HCT116 (cell line): ENCODE measurements around the gene AFAP1.

Experiments
- EGR1 ChIP-seq: IDR thresholded peaks from 2 replicates; pipeline ENCODE4 v1.6.1; 2012; ENCODE audit warnings: low read depth
- EZH2 ChIP-seq: fragments of 200-600 bp; sonication (generic); IDR thresholded peaks from 2 replicates; pipeline ENCODE4 v1.6.1; 2017; ENCODE audit warnings: antibody characterized with exemption, mixed run types
- POLR2A ChIP-seq: IDR thresholded peaks from 2 replicates; pipeline ENCODE4 v1.7.0; 2011; ENCODE audit warnings: borderline replicate concordance; ENCODE audit not compliant: insufficient read depth, insufficient read length; ENCODE audit errors: extremely low read depth
- RAD21 ChIP-seq: IDR thresholded peaks from 2 replicates; pipeline ENCODE4 v1.6.1; 2012; ENCODE audit warnings: low read depth, mild to moderate bottlenecking
- SIN3A ChIP-seq: IDR thresholded peaks from 2 replicates; pipeline ENCODE4 v1.6.1; 2012; ENCODE audit warnings: low read depth
- ZBTB33 ChIP-seq: IDR thresholded peaks from 2 replicates; pipeline ENCODE4 v1.6.1; 2011; ENCODE audit warnings: mild to moderate bottlenecking, low read length, moderate library complexity; ENCODE audit not compliant: insufficient replicate concordance; ENCODE audit errors: extremely low read depth
- TF ChIP-seq, protein P1 (sequence below), 3 experiments: fragments of 200-600 bp in 1 of 3; sonication (generic) in 1 of 3; IDR thresholded peaks in 2 of 3; conservative IDR thresholded peaks in 1 of 3; 2 replicates each; pipeline ENCODE4 v1.5.1; 2012 to 2017; ENCODE audit warnings: low read depth in 2 of 3, low read length in 2 of 3, antibody characterized with exemption in 1 of 3, borderline replicate concordance in 1 of 3, control low read depth in 1 of 3, mild to moderate bottlenecking in 1 of 3, mixed read lengths in 1 of 3, mixed run types in 1 of 3, moderate library complexity in 1 of 3; ENCODE audit not compliant: insufficient read depth in 1 of 3

- no peak for TF ChIP-seq SIN3A
- TF ChIP-seq, protein P1, sequence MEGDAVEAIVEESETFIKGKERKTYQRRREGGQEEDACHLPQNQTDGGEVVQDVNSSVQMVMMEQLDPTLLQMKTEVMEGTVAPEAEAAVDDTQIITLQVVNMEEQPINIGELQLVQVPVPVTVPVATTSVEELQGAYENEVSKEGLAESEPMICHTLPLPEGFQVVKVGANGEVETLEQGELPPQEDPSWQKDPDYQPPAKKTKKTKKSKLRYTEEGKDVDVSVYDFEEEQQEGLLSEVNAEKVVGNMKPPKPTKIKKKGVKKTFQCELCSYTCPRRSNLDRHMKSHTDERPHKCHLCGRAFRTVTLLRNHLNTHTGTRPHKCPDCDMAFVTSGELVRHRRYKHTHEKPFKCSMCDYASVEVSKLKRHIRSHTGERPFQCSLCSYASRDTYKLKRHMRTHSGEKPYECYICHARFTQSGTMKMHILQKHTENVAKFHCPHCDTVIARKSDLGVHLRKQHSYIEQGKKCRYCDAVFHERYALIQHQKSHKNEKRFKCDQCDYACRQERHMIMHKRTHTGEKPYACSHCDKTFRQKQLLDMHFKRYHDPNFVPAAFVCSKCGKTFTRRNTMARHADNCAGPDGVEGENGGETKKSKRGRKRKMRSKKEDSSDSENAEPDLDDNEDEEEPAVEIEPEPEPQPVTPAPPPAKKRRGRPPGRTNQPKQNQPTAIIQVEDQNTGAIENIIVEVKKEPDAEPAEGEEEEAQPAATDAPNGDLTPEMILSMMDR (IDR thresholded peaks at IDR 0.05 in 2 of 3, conservative IDR thresholded peaks at IDR 0.05 in 1 of 3; ENCODE audit: borderline replicate concordance in 1 of 3, insufficient read depth in 1 of 3, low read depth in 2 of 3, low read length in 2 of 3) = no peak
- no peak for TF ChIP-seq ZBTB33
- TF ChIP-seq POLR2A = no peak
- no peak for TF ChIP-seq EZH2
- no peak for TF ChIP-seq EGR1
- TF ChIP-seq RAD21 = no peak
Measured at GRCh38 chr4:7801641-7802040, 138.0 kb downstream of the AFAP1 start.
